Tibial artery (tissue), 4 donors: ENCODE results near the gene PDLIM5.

Experiments
- DNase-seq, 2 donors: peaks; one replicate each; pipeline ENCODE4 v3.0.0-alpha.2; 2019
- H3K27ac ChIP-seq, 2 donors: fragments of 200-600 bp; sonication (generic) in 1 of 2; 1 replicate in 1 of 2; 2 replicates in 1 of 2; pipeline ENCODE4 v1.5.1; 2018 to 2019; ENCODE audit warnings: mild to moderate bottlenecking in 1 of 2
- H3K27me3 ChIP-seq, 2 donors: fragments of 200-600 bp; sonication (generic) in 1 of 2; one replicate each; pipeline versions ENCODE4 v1.5.1 to v1.6.0; 2016 to 2019
- H3K36me3 ChIP-seq, 3 donors: fragments of 200-600 bp; sonication (generic) in 2 of 3; one replicate each; pipeline ENCODE4 v1.5.1; 2016 to 2019; ENCODE audit warnings: mild to moderate bottlenecking in 2 of 3
- H3K4me1 ChIP-seq, 4 donors: fragments of 200-600 bp; sonication (generic) in 2 of 4; 1 replicate in 3 of 4; 2 replicates in 1 of 4; pipeline ENCODE4 v1.5.1; 2016 to 2019
- H3K4me3 ChIP-seq, 2 donors: fragments of 200-600 bp; sonication (generic) in 1 of 2; 1 replicate in 1 of 2; 2 replicates in 1 of 2; pipeline ENCODE4 v1.5.1; 2018 to 2019; ENCODE audit warnings: mild to moderate bottlenecking in 2 of 2
- H3K9me3 ChIP-seq, 3 donors: fragments of 200-600 bp; sonication (generic) in 1 of 3; one replicate each; pipeline ENCODE4 v1.5.1; 2016 to 2019
- CTCF ChIP-seq, 2 experiments: fragments of 200-600 bp in 1 of 2; fragments of 450-650 bp in 1 of 2; IDR thresholded peaks; one replicate each; pipeline ENCODE4 v1.5.1; 2017 to 2019; ENCODE audit warnings: antibody characterized with exemption in 2 of 2, mild to moderate bottlenecking in 1 of 2, moderate library complexity in 1 of 2
- intact Hi-C: fragments of 100-400 bp; cut with DNase I; formaldehyde crosslinking; loops from one replicate; pipeline ENCODE4 v1.15.0; 2023; ENCODE audit warnings: low total_unique reads

PDLIM5 gene

GRCh38 chr4:94676970-94677369 is 225.2 kb downstream of the PDLIM5 start:
- H3K27ac ChIP-seq = no peak overlapping the region
- DNase-seq = no peak
- intact Hi-C loops = no loop called here

GRCh38 chr4:94678896-94679295 is 227.2 kb downstream of the PDLIM5 start:
- DNase-seq = no peak
- no peak for TF ChIP-seq CTCF (IDR thresholded peaks at IDR 0.05)
- H3K4me3 ChIP-seq = no peak overlapping the region
- no peaks in the 10 kb centered on the region for H3K27me3 ChIP-seq
- H3K4me1 ChIP-seq = peaks cover 0 to 8% (median 3%) of the 10 kb centered on the region in 4 donors
- intact Hi-C loops = no loop called here
- no peaks in the 10 kb centered on the region for H3K36me3 ChIP-seq
- no peak overlapping the region for H3K27ac ChIP-seq
- H3K9me3 ChIP-seq = no peaks in the 10 kb centered on the region

More at GRCh38 chr4:94676970-94677369, 225.2 kb downstream of the PDLIM5 start:
- Histone ChIP-seq H3K4me3 (no peak overlapping the region), H3K27me3 (no peaks in the 10 kb centered on the region), H3K4me1 (peaks cover 0 to 8% (median 3%) of the 10 kb centered on the region in 4 donors), H3K9me3 (no peaks in the 10 kb centered on the region), H3K36me3 (no peaks in the 10 kb centered on the region)
- TF ChIP-seq CTCF (IDR thresholded peaks at IDR 0.05) = no peak

- intact Hi-C loops = no loop called here
- Histone ChIP-seq H3K4me3 (no peak overlapping the region), H3K9me3 (no peaks in the 10 kb centered on the region), H3K27ac (no peak overlapping the region), H3K4me1 (peaks cover 0 to 8% (median 3%) of the 10 kb centered on the region in 4 donors), H3K36me3 (no peaks in the 10 kb centered on the region), H3K27me3 (no peaks in the 10 kb centered on the region)
- TF ChIP-seq CTCF (IDR thresholded peaks at IDR 0.05) = no peak
- DNase-seq = no peak
These were observed 228.6 kb downstream of the PDLIM5 start for GRCh38 chr4:94680176-94680862.

GRCh38 chr4:94686086-94686485 is 234.3 kb downstream of the PDLIM5 start:
- Histone ChIP-seq H3K9me3 (no peaks in the 10 kb centered on the region), H3K36me3 (no peaks in the 10 kb centered on the region), H3K27me3 (no peaks in the 10 kb centered on the region), H3K4me1 (no peaks in the 10 kb centered on the region), H3K27ac (no peak overlapping the region), H3K4me3 (no peak overlapping the region)
- DNase-seq = no peak
- intact Hi-C loops = no loop called here
- no peak for TF ChIP-seq CTCF (IDR thresholded peaks at IDR 0.05)

GRCh38 chr4:94689155-94689860 is 237.6 kb downstream of the PDLIM5 start:
- no peak for DNase-seq
- Histone ChIP-seq H3K27ac (no peak overlapping the region), H3K4me3 (no peak overlapping the region), H3K36me3 (no peaks in the 10 kb centered on the region), H3K27me3 (no peaks in the 10 kb centered on the region), H3K9me3 (no peaks in the 10 kb centered on the region), H3K4me1 (no peaks in the 10 kb centered on the region)
- TF ChIP-seq CTCF (IDR thresholded peaks at IDR 0.05) = no peak
- intact Hi-C loops = no loop called here
